Measurements from ENCODE around the gene DCC. TPM values are rescaled to one million over a fixed set of nuclear protein-coding genes. Genes with fewer than 3 reads are reported as not detected.

Gene DCC
- total RNA-seq, 2 experiments from 2014 or later = not detected

DNA sequence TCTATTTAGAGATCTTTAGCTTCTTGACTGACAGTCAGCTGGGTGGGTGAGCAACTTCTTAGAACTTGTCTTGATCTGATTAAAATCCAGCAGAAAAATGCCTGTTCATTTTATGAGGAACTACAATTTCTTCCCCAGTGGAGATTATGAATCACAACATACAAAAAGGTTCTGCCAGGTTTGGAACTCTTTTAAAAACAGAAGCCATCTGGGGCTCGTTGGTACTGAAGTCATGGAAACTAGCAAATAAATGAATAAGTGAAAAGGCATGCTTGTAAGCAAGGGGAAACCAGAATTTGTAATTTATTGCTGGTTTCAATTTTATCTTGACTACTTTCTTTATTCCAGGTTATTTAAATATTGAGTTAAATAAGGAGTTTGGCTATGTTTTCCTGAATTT, 1117.1 kb downstream of the DCC start:
- Mint-ChIP-seq H3K27ac (no peak overlapping the region), H3K9me3 (no peaks in the 10 kb centered on the region), H3K27me3 (no peaks in the 10 kb centered on the region), H3K36me3 (ENCODE audit: low read depth) (no peaks in the 10 kb centered on the region), H3K4me1 (ENCODE audit: low read depth) (no peaks in the 10 kb centered on the region), H3K4me3 (no peak overlapping the region)
- H3K27me3 ChIP-seq (ENCODE audit: control insufficient read depth in 1 of 2, insufficient read depth in 2 of 2, low read length in 2 of 2) = no peaks in the 10 kb centered on the region
- H3K9me3 ChIP-seq (ENCODE audit: control insufficient read depth in 1 of 2, insufficient read depth in 1 of 2, low read length in 2 of 2) = peaks cover 0 to 6% of the 10 kb centered on the region in 2 experiments
- ATAC-seq (ENCODE audit: poor library complexity) (no peak), DNase-seq (no peak)
- H3K27ac ChIP-seq (ENCODE audit: low read depth in 1 of 2, low read length in 2 of 2) = no peak overlapping the region
- no peaks in the 10 kb centered on the region for H3K36me3 ChIP-seq (ENCODE audit: insufficient read depth, low read length)
- CTCF ChIA-PET = no interaction called here
- POLR2A ChIA-PET = no interaction called here
- intact Hi-C loops (cut with DNase I, micrococcal nuclease) = no loop called here
- TF ChIP-seq, protein P1, sequence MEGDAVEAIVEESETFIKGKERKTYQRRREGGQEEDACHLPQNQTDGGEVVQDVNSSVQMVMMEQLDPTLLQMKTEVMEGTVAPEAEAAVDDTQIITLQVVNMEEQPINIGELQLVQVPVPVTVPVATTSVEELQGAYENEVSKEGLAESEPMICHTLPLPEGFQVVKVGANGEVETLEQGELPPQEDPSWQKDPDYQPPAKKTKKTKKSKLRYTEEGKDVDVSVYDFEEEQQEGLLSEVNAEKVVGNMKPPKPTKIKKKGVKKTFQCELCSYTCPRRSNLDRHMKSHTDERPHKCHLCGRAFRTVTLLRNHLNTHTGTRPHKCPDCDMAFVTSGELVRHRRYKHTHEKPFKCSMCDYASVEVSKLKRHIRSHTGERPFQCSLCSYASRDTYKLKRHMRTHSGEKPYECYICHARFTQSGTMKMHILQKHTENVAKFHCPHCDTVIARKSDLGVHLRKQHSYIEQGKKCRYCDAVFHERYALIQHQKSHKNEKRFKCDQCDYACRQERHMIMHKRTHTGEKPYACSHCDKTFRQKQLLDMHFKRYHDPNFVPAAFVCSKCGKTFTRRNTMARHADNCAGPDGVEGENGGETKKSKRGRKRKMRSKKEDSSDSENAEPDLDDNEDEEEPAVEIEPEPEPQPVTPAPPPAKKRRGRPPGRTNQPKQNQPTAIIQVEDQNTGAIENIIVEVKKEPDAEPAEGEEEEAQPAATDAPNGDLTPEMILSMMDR (IDR thresholded peaks at IDR 0.05) = no peak
- no peak overlapping the region for H3K4me3 ChIP-seq (ENCODE audit: low read length)
- no peaks in the 10 kb centered on the region for H3K4me1 ChIP-seq (ENCODE audit: insufficient read depth, low read length)

DNA sequence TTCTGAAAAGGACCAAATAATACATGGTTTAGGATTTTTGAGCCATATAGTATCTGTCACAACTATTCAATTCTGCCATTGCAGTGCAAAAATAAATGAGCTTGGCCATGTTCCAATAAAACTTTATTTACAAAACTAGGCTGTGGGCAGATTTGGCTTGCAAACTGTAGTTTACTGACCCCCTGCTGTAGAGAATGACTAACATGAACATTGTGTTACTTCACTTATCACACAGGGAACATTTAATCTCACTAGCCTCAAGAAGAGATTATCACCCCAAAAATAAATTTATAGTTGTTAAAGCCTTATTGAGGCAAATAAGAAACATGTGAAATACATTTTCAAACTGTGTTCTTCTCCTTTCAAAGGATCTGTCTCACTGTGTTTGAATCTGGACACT, 1118.3 kb downstream of the DCC start:
- H3K4me1 Mint-ChIP-seq (ENCODE audit: low read depth) = no peaks in the 10 kb centered on the region
- H3K27ac ChIP-seq (ENCODE audit: low read depth in 1 of 2, low read length in 2 of 2) = no peak overlapping the region
- no peaks in the 10 kb centered on the region for H3K27me3 ChIP-seq (ENCODE audit: control insufficient read depth in 1 of 2, insufficient read depth in 2 of 2, low read length in 2 of 2)
- no peaks in the 10 kb centered on the region for H3K36me3 ChIP-seq (ENCODE audit: insufficient read depth, low read length)
- H3K9me3 ChIP-seq (ENCODE audit: control insufficient read depth in 1 of 2, insufficient read depth in 1 of 2, low read length in 2 of 2) = peaks cover 0 to 6% of the 10 kb centered on the region in 2 experiments
- H3K27ac Mint-ChIP-seq = no peak overlapping the region
- H3K36me3 Mint-ChIP-seq (ENCODE audit: low read depth) = no peaks in the 10 kb centered on the region
- H3K27me3 Mint-ChIP-seq = no peaks in the 10 kb centered on the region
- H3K4me3 Mint-ChIP-seq = no peak overlapping the region
- DNase-seq = no peak
- intact Hi-C loops (cut with DNase I, micrococcal nuclease) = no loop called here
- peaks cover 4% of the 10 kb centered on the region for H3K9me3 Mint-ChIP-seq
- POLR2A ChIA-PET = no interaction called here
- TF ChIP-seq, protein P1 (IDR thresholded peaks at IDR 0.05) = no peak
- H3K4me1 ChIP-seq (ENCODE audit: insufficient read depth, low read length) = no peaks in the 10 kb centered on the region
- H3K4me3 ChIP-seq (ENCODE audit: low read length) = no peak overlapping the region
- CTCF ChIA-PET = no interaction called here
- ATAC-seq (ENCODE audit: poor library complexity) = no peak

DNA sequence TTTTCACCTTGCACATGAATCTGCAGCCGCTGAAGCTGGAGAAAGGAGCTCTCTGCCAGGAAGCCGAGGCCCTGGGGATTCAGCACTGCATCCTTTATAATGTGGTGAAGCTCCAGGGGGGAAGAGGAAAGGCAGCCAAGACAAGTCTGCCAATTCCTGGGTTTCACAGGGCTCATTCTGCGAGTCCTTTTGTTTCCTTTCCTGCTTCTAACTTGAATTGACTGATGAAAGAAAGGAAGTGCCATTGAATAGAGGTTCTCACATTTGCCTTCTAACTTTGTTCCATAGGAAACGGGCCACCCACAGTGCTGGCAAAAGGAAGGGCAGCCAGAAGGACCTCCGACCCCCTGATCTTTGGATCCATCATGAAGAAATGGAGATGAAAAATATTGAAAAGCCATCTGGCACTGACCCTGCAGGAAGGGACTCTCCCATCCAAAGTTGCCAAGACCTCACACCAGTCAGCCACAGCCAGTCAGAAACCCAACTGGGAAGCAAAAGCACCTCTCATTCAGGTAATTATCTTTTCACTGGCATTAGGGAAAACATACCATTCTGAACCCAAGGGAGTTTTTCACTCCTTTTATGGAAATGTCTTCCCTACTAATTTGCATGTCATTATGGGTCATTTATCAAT, 1119.1 kb downstream of the DCC start:
- CTCF ChIA-PET = no interaction called here
- H3K9me3 ChIP-seq (ENCODE audit: control insufficient read depth in 1 of 2, insufficient read depth in 1 of 2, low read length in 2 of 2) = peaks cover 0 to 6% of the 10 kb centered on the region in 2 experiments
- Mint-ChIP-seq H3K4me3 (no peak overlapping the region), H3K4me1 (ENCODE audit: low read depth) (no peaks in the 10 kb centered on the region), H3K36me3 (ENCODE audit: low read depth) (no peaks in the 10 kb centered on the region), H3K27ac (no peak overlapping the region), H3K27me3 (no peaks in the 10 kb centered on the region), H3K9me3 (peaks cover 4% of the 10 kb centered on the region)
- H3K27ac ChIP-seq (ENCODE audit: low read depth in 1 of 2, low read length in 2 of 2) = no peak overlapping the region
- TF ChIP-seq, protein P1 (IDR thresholded peaks at IDR 0.05) = no peak
- H3K4me3 ChIP-seq (ENCODE audit: low read length) = no peak overlapping the region
- intact Hi-C loops (cut with DNase I, micrococcal nuclease) = no loop called here
- ATAC-seq (ENCODE audit: poor library complexity) (no peak), DNase-seq (no peak)
- H3K27me3 ChIP-seq (ENCODE audit: control insufficient read depth in 1 of 2, insufficient read depth in 2 of 2, low read length in 2 of 2) = no peaks in the 10 kb centered on the region
- POLR2A ChIA-PET = no interaction called here
- no peaks in the 10 kb centered on the region for H3K4me1 ChIP-seq (ENCODE audit: insufficient read depth, low read length)
- no peaks in the 10 kb centered on the region for H3K36me3 ChIP-seq (ENCODE audit: insufficient read depth, low read length)
